Measurements from ENCODE around the gene SOX6.

The SOX6 gene

DNA sequence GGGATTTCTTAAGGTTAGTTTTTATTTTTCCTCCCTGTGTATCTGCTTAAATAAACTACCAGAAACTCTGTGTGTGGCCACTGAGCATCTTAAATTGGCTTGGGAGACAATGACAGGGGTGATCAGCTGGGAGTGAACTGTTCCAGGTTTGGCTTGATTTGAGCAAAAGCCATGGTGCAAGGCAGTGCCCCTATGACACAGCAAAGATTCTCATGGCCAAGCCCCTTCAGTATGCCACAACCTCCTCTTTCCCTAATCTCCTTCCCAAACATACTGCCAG, 370.5 kb downstream of the SOX6 start:
- no peak for DNase-seq (ENCODE audit: low spot score)
- CTCF ChIA-PET: no interaction called here
- no peak overlapping the region for H3K27ac ChIP-seq

DNA sequence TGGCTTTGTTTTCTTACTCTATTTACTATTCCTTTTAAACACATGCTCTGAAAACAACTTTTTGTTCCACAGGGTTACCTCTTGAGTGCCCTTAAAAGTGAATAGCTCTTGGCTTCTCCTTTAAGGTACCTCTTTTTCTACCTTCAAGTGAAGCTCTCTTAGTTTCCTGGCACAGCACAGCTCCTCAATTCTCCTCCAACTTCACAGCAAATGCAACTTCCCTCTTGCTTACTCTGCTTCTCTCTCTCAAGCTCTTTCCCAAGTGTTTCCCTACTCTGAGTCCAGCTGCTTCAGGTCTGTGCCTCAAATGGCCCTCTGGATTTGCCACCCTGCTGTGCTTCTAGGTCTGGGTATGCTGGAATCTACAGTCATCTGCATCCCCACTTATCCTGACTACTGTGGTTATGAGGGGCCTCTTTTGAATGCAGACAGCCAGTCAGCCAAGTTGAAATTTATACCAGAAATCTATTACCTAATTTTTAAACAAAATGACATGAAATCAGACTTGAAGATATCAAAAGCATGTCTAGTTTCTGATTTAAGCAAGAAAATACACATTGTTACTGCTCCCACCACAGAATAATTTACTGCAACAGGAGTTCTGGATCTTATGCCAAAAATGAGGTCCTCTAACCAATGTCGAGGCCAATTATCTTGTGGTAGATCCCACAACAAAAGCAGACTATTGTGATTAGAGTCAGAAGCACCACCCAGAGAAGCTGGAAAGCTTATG, 371.1 kb downstream of the SOX6 start:
- ChIA-PET CTCF (no interaction called here), POLR2A (ENCODE audit: low non-redundant PET) (no interaction called here)
- no peak overlapping the region for H3K27ac ChIP-seq
- no peak for DNase-seq (ENCODE audit: low spot score)
- TF ChIP-seq, protein P1, sequence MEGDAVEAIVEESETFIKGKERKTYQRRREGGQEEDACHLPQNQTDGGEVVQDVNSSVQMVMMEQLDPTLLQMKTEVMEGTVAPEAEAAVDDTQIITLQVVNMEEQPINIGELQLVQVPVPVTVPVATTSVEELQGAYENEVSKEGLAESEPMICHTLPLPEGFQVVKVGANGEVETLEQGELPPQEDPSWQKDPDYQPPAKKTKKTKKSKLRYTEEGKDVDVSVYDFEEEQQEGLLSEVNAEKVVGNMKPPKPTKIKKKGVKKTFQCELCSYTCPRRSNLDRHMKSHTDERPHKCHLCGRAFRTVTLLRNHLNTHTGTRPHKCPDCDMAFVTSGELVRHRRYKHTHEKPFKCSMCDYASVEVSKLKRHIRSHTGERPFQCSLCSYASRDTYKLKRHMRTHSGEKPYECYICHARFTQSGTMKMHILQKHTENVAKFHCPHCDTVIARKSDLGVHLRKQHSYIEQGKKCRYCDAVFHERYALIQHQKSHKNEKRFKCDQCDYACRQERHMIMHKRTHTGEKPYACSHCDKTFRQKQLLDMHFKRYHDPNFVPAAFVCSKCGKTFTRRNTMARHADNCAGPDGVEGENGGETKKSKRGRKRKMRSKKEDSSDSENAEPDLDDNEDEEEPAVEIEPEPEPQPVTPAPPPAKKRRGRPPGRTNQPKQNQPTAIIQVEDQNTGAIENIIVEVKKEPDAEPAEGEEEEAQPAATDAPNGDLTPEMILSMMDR (conservative IDR thresholded peaks at IDR 0.05; ENCODE audit: low read depth): no peak

More for the DNA sequence above, 370.5 kb downstream of the SOX6 start:
- TF ChIP-seq, protein P1 (conservative IDR thresholded peaks at IDR 0.05; ENCODE audit: low read depth): no peak
- POLR2A ChIA-PET (ENCODE audit: low non-redundant PET): no interaction called here

DNA sequence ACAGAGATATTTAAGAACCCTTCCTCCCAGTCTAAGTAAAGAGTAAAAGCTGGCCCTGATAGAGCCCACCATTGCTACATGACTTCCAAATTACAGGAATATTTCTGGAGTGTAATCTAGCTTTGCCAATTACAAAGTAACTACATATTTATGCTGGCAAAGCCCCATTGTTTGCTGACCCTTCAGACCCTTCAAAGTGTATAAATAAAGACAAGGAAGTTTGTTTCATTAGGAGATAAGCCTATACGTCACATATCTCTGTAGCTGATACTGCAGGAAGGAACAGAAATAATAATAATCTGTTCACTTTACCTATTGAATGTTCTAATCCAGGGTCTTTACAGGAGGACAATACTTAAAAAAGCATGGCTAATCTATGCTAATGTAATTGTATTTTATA, 375.1 kb downstream of the SOX6 start:
- TF ChIP-seq, protein P1 (conservative IDR thresholded peaks at IDR 0.05; ENCODE audit: low read depth): no peak
- DNase-seq (ENCODE audit: low spot score): no peak
- ChIA-PET POLR2A (ENCODE audit: low non-redundant PET) (no interaction called here), CTCF (interaction anchor here (0.5 kb wide), 1 partner anchor 157 kb away, joined by 3 read pairs; no protein-coding TSS in a partner anchor)
- no peak overlapping the region for H3K27ac ChIP-seq

DNA sequence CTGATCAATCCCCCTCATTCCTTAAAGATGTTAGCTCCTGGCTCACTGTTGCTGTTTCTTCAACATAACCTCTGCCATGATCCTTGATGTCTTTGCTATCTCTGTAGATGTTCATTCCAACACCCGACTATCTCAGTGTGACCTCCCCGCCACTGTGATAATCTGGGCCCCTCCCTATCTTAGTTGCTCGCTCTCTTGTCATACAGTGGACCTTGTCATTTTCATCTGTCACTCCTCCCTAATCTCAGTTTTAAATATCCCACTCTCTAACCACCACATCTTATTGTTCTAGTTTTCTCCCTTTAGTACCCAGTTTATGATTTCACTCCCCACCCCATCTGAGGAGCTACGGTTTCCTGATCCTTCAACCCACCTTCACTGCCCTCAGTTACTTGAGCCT, 379.2 kb downstream of the SOX6 start:
- CTCF ChIA-PET: no interaction called here
- TF ChIP-seq, protein P1 (conservative IDR thresholded peaks at IDR 0.05; ENCODE audit: low read depth): no peak

DNA sequence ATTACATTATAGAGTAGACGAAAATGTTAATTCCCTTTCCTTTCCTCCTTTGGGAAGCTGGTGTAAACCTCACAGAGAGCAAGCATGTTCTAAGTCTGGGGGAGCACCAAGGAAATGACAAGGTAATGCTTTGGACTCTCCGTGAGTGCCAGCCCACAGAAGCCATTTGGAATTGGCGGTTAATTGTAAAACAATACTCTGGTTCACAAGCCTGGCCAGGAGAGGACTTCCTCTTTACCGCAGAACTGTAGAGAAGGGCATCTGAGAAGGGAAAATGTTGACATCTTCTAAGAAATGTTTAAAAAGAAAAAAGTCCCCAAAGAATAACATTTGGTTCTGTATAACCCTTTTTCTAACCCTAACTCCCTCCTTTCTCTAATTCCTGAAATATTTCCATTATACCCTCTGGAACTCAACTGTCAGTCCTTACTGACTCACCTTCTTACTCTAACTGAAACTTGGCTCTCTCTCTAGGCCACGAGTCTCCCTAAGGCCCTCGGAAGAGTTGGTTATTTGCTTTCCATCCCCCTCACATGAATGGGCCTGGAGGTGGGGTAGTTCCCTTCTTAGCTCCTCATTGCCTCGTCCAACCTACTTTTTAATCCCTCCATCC, 379.8 kb downstream of the SOX6 start:
- DNase-seq (ENCODE audit: low spot score): no peak
- CTCF ChIA-PET: no interaction called here
- POLR2A ChIA-PET (ENCODE audit: low non-redundant PET): no interaction called here
- no peak overlapping the region for H3K27ac ChIP-seq
- TF ChIP-seq, protein P1 (conservative IDR thresholded peaks at IDR 0.05; ENCODE audit: low read depth): no peak

More for the DNA sequence above, 379.2 kb downstream of the SOX6 start:
- no peak overlapping the region for H3K27ac ChIP-seq
- no peak for DNase-seq (ENCODE audit: low spot score)
- POLR2A ChIA-PET (ENCODE audit: low non-redundant PET): no interaction called here

DNA sequence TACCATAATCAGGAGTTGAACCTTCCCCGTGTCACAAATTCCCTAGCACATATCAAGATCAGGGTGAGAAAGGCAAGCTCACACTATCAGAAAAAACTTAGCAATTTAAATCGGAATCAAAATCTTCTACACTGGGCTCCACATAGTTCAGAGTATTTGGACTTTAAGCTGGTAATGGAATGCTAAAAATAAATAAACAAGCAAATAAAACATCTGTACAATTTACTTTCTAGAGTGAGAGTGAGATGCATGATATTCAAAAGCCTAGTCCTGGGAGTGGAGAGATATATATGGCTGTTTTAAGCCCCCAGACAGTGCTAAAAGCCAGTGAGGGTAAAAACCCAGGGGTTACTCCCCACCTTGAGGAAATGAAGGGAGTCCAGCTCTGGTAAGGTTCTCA, 380.6 kb downstream of the SOX6 start:
- POLR2A ChIA-PET (ENCODE audit: low non-redundant PET): no interaction called here
- TF ChIP-seq, protein P1 (conservative IDR thresholded peaks at IDR 0.05; ENCODE audit: low read depth): no peak
- no peak overlapping the region for H3K27ac ChIP-seq
- CTCF ChIA-PET: interaction anchor here (0.6 kb wide), 1 partner anchor 189 kb away, joined by 3 read pairs; no protein-coding TSS in a partner anchor
- DNase-seq (ENCODE audit: low spot score): no peak
